ENCODE data around the gene FNDC1.

FNDC1 gene

GRCh38 chr6:159163901-159164370, 5.3 kb upstream of the FNDC1 start:
- DNase-seq: no peak

DNA sequence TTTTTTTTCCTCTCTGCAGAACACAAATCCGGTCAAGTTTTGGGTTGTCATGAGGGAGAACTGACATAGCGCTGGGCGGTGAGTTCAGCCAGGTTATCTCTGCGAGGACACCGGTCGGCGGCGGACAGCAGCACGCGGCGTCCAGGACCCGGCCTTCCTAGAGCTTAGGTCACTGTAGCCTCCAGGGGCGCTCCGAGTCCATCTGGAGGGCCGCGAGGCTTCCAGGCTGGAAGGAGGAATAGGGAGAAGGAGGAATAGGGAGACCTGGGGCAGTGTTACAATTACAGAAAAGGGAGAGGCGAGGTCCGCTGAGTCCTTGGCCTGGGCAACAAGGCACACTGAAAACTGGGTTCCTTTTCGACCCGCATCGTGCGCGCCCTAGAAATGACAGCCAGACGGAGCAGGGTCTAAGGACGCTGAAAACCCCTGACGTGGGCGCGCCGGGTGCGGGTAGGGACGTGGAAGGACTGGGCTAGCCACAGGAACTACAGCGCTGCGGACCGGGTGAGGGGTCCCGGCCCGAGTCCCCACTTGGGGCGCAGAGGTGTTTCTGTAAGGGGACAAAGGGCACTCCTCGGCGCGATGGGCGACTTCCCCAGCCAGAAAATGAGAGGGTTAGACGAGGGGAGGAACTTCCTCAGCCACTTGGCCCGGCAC, 536 bp upstream of the FNDC1 start:
- DNase-seq: no peak

DNA sequence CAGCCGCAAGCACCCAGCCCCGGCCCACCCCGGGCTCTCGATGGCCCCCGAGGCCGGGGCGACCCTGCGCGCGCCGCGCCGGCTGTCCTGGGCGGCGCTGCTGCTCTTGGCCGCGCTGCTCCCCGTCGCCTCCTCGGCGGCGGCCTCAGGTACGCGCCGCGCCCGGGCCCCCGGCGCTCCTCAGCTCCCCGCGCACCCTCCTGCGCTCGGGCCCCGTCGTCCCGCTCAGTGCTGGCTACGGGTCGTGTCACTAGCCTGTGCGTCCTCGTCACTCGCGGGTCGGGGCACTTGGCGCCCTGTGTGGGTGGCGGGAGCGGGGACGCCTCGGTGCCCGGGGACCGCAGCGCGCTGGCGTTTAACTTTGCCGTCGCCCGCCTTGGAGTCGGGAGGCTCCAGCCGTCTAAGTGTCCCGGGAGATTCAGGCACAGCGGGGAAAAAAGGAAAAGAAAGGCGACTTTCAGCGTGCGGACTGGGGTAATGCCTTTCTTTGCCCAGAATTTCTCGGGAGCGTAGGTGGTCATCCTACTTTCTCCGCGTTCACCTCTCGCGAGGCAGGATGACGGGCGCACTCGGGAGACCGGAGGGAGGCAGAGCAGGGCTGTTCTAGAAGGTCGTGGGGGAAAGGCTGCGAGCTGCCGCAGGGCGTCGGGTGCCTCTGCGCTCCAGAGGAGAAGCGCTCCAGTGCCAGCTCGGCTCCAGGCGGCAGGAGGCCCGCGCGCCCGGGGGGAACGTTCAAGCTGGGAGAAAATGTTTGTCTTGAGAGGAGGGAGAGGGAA, 545 bp downstream of the FNDC1 start:
- peak in 1 of 2 experiments; percentile 3 for DNase-seq

- no peak for DNase-seq
Measured at GRCh38 chr6:159170333-159170672, 1.1 kb downstream of the FNDC1 start.

DNA sequence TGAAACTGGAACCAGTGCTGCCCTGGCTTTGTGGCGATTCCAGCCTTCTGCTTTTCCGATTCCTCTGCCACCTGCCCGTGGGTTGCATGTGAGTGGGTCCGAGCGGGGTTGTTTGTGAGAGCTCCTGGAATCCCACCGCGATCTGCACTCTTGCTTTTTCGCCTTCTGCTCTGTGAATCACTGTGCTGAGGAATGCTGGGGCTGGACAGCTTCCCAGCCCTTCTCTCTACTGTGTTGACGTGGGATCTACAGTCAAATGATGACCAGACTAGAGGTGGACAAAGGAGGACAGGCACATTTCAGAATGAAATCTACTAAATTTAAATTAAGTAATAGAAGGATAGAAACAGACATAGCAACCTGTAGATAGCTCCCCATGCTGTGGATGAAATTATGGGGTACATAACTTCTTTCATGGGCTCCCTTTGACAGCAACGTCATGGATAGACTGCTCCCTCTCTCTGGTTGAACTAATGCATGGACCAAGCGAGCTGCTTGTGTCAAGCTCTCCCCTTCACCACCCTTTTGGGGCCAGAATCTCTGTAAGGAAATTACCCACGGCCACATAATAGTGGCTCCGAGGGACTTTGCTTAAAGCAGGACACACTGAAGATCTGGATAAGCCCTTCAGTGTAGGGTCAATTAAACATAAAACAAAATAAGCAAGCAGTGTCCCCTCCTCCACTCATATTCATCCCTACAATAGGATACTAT, 2.0 kb downstream of the FNDC1 start:
- DNase-seq: no peak

DNA sequence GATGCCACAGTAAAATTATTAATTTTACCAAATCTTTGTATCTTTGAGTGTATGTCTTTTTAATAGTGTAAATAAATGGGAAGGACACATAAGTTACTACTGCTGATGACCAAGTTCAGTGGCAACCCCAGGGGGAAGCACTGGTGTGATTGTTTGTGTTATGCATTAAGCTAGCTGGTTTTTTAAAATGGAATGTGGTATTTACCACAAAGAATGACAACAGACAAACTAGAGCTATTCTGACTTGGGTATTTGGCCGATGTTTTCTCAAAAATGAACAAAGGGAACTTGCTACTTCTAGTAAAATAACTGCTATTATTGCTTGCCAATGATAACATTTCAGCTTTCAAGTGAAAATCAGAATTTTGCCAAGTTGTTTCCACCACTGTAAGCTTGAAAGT, 2.9 kb downstream of the FNDC1 start:
- no peak for DNase-seq

- peak; percentile 42 to 46 for DNase-seq
Measured at GRCh38 chr6:159174263-159174969, 5.2 kb downstream of the FNDC1 start.

GRCh38 chr6:159176913-159177312, 7.7 kb downstream of the FNDC1 start:
- DNase-seq: no peak

- no peak for DNase-seq
Measured at GRCh38 chr6:159178847-159179246, 9.6 kb downstream of the FNDC1 start.

DNA sequence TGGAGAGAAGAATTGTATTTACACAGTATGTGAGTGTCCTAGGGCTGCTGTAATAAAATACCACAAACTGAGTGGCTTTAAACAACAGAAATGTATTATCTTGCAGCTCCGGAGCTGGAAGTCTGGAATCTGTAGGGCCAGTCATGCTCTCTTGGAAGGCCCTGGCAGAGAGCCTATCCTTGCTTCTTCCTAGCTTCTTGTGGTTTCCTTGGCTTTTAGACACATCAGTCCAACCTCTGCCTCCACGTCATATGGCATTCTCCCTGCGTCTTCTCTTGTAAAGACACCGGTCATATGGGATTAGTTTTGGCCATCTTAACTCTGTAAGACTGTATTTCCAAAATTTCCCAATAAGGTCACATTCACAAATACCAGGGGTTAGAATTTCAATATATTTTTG, 10.8 kb downstream of the FNDC1 start:
- DNase-seq: no peak

DNA sequence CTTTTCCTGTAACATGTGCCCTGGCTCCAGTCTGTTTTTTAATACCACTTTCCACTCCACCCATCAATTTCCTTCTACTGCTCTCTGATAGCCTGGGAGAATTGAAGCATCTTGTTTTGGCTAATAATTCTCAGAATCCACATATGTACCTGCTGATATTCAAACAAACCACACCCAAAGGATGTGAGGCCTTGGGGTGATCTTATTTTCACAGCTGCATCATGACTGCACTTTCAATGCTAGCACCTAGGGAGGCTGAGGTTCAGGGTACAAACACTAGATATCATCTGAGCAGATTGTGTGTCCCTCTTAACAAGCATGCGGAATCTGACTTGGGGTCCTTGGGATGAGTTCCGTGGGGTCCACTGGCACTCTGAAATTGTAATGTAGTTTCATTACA, 12.7 kb downstream of the FNDC1 start:
- DNase-seq: no peak

- DNase-seq: no peak
Measured at GRCh38 chr6:159184559-159184958, 15.4 kb downstream of the FNDC1 start.

DNA sequence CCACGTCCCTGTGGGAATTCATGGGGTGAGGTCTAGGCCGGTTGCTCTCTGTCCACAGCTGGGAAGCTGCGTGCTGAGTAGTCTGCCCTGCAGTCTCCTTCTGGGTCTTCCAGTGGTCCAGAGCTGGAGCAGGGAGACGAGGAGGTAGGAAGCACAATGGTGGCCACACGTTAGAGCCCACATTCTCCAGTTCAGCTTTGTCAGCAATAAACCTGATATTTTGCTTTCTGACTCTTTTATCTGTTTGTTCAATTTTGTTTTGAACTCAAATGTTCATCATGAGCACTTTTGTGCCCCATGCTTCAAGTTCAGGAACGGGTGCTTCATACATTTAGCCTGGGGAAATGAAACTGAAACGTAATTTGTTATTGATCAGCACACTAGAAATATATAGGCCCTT, 21.3 kb downstream of the FNDC1 start:
- DNase-seq: no peak

DNA sequence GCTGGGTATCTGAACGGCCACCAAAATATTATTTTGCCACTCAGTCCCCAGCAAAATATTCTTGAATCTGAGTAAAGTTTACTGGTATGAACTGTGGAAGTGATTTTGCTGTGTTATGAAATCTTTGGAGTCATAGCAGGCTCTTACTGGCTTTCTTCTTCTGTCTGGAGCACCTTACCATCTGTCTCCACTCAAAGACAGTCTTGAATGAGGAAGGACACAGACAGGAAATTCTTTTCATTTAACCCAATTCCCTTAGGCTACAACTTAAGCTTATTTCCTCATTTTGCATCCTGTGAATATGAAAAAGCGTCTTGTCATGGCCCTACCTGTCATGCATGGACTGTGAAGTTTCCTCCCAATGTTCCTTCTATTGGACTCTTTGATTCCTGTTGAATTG, 24.7 kb downstream of the FNDC1 start:
- no peak for DNase-seq

- no peak for DNase-seq
Measured at GRCh38 chr6:159194421-159194820, 25.2 kb downstream of the FNDC1 start.

DNA sequence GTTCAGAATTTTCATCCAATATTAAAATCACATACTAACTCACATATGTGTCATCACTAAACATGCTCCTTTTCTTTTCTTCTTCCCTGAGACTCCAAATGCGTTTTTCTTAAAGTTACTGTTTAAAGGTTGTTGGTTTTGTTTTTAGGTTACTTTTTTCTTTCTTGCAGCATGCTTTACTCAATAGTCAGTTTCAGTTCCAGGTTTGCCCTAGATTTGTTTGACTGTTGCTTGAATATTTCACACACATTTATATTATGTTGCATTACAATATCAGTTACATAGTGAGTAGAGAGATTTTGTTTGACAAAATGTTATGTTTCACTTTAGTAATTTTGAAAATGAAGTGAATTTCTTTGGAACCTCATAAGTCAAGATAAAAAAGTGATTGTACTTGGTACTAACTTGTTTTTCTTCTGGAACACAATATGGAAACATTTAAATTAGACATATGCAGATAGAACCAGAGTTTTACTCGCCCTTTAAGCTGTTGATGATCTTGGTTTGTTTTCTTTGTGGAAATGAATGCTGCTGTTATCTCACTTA, 27.3 kb downstream of the FNDC1 start:
- DNase-seq: no peak

DNA sequence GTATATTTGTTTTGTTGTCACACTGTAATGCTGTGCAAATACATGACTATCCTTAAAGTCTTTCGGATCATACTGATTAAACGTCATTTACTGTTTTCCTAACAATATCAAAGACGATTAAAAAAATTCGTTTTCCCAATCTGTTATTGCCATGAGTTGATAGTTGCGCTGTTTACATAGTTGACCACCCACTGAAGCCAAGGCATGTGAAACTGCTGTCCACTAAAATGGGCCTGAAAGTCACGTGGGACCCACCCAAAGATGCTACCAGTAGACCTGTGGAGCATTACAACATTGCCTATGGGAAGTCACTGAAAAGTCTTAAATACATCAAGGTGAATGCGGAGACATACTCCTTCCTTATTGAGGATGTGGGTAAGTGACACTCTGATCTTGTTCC, 28.1 kb downstream of the FNDC1 start:
- DNase-seq: no peak

DNA sequence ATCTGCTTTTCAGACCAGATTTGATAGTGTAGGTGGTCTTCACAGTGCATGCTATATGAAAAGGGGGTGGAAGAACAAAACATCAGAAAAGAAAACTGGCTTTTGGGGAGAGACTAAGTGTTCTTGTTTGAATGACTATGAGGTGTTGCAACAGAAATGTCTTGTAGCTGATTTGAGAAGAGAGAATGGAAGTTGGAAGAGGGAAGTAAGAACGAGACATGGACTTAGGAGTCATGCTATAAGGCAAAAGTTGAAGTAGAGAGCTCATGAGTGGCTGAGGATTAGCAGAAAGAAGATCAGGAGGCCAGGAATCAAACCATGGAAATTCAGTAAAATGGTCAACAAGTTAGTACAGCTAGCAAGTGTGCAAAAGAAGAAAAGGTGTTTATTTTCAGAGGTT, 32.1 kb downstream of the FNDC1 start:
- DNase-seq: no peak

GRCh38 chr6:159203304-159204005, 34.3 kb downstream of the FNDC1 start:
- DNase-seq: no peak

DNA sequence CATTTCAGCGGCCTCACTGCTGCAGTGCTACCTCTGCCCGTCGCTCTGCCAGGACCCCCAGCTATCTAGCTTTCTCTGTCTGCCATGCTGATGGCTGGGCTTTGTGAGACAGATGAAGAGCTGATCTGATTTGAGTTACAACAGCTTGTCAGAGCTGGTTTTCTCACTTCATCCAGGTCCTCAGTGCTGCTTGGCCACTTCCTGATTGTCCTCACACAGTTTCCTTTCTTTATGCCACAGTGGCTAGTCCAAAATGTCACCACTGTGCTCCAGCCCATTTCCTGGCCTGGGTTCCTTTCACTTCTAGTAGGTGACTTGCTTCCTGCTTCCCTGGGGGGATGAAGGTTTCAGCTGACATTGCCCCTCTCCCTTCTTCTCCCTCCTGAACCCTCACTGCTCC, 35.4 kb downstream of the FNDC1 start:
- no peak for DNase-seq

DNA sequence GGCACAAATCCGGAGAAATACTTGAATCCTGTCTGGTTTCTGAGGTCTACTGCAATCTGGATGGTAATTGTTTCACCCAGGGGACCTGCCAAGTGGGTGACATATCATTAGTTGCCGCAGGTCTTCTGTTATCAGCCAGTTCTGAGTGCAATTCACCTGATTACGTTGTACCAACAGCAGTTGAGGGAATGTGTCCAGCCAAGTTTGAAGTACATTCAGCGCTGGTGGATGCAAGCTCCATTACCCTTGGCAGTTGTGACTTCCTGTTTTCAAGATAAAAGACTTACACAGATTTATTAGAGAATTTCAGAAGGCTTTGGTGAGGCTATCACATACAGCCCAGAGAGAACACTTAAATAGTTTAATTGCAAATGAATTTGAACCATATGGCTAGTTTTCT, 42.8 kb downstream of the FNDC1 start:
- peak in 1 of 2 experiments; percentile 24 for DNase-seq

DNA sequence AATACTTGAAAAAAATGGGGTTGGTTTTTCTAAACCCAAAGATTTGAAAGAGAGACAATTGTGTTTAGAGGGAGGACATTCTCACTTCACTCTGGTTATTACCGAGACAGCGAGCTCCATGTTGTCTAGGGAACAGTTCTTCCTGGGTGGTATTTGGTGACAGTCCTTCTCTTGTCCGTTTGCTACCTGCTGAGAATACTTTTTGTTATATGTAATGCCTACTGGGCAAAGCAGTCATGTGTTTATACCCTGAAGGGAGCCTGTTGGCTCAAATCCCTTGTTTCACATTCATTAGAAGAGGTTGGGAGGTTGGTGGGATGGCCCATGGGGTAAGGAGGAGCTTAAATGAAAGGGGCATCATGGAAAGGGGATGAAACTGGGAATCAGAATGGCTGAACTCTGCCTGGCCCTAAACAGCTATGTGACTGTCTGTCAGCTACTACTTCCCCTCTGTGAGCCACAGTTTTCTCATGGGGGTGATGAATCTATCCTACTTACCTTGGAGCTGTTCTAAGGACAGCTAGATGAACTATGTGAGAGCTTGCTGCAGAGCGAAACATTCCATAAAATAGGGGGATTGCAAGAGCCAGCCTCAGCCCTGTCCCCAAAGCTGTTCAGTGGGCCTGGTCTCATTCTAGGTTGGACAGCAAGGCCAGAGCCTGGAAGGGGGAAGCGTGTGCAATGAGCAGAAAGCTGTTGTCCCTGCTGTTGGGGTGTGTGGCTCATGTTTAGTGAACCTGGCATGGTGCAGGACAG, 43.5 kb downstream of the FNDC1 start:
- peak in 1 of 2 experiments; percentile 31 for DNase-seq

Data from NCI-H2081 (cell line).